GM23338 (cell line): ENCODE data around the gene C2CD5.

Source experiments
- CREB1 ChIP-seq: fragments of 250-450 bp; sonication (Bioruptor Pico); IDR thresholded peaks from 2 replicates; pipeline ENCODE4 v1.5.0; 2020; ENCODE audit warnings: low read depth, mild to moderate bottlenecking, moderate library complexity
- CTCF ChIP-seq, 2 experiments: fragments of 200-600 bp in 1 of 2; sonication (generic) in 1 of 2; conservative IDR thresholded peaks; 2 replicates each; pipeline versions ENCODE4 v1.5.1 to v1.6.1; 2016 to 2017; ENCODE audit warnings: antibody characterized with exemption in 2 of 2, low read depth in 2 of 2, mild to moderate bottlenecking in 2 of 2, moderate library complexity in 1 of 2
- EZH2 ChIP-seq: fragments of 200-600 bp; sonication (generic); IDR thresholded peaks from one replicate; pipeline ENCODE4 v1.8.0; 2017; ENCODE audit warnings: antibody characterized with exemption, mild to moderate bottlenecking, low read depth; ENCODE audit not compliant: unreplicated experiment
- NANOG ChIP-seq: IDR thresholded peaks from 2 replicates; pipeline ENCODE4 v1.6.1; 2016; ENCODE audit warnings: antibody characterized with exemption, borderline replicate concordance
- POLR2AphosphoS5 ChIP-seq: IDR thresholded peaks from 2 replicates; pipeline ENCODE4 v1.6.1; 2016; ENCODE audit warnings: antibody characterized with exemption, low read depth
- ZNF114 ChIP-seq: fragments of 250-450 bp; sonication (Bioruptor Pico); IDR thresholded peaks from 2 replicates; pipeline ENCODE4 v1.5.0; 2020; ENCODE audit warnings: mild to moderate bottlenecking, moderate library complexity

- TF ChIP-seq EZH2 (no peak), CTCF (conservative IDR thresholded peaks at IDR 0.05; ENCODE audit: low read depth in 2 of 2) (no peak), POLR2AphosphoS5 (no peak), CREB1 (CRISPR knock-in tag) (no peak), ZNF114 (CRISPR knock-in tag) (no peak), NANOG (no peak)
Measured at GRCh38 chr12:22409377-22410164, 134.8 kb downstream of the C2CD5 start.
